HG03196 (cell line): ENCODE measurements around the gene ANKS1B.

Source experiments
- ATAC-seq: cut with Tn5 transposase; IDR thresholded peaks from one replicate; pipeline ENCODE4 v1.9.1; 2021; ENCODE audit not compliant: unreplicated experiment

Gene ANKS1B

DNA sequence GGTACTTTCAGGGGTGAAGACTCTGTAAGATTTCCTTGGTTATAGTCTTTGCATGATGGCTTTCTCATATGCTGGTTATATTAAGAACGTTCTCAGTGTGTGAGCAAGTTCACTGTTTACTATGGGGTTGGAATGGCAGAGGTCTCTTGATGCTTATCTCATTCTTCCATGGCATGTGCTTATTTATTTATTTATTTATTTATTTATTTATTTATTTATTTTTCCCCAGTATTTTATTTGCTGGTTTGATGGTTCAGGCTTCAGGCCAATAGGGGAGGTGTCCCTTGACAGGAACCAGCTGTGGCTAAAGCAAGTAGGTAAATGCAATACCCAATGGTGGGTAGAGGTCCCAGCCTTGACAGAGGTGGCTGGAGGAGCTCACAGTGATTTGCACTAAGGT, 498.5 kb downstream of the ANKS1B start:
- ATAC-seq = no peak

DNA sequence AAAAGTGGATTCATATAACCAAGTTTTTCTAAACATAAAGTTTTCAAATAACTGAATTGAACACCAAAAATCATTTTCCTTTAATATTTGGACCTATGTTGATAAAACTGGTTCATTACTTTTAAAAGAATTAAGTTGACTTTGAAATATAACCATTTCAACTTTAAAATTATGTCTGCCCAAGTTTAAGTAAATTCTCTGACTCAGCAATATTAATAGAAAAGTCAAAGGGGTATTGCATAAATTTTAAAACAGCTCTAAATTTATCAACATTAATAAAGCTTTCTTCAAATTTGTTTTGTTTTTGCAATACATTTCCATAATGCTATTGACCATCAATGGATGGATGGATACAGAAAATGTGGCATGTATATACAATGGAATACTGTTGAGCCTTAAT, 505.6 kb downstream of the ANKS1B start:
- no peak for ATAC-seq

DNA sequence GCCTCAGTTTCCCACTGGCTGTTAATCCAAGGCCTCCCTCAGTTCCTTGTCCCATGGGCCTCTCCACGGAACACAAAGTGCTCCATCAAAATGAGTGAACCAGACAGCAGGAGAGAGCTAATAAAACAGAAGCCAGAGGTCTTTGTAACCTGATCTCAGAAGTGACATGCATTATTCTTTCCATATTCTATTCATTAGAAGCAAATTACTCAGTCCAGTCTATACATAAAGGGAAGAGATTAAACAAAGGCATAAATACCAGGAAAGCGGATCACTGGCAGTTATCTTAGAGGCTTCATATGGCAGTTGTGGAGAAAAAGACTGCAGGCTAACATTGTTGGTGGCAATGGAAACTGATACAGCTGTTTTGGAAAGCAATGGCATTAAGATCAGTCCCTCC, 507.8 kb downstream of the ANKS1B start:
- ATAC-seq = no peak

DNA sequence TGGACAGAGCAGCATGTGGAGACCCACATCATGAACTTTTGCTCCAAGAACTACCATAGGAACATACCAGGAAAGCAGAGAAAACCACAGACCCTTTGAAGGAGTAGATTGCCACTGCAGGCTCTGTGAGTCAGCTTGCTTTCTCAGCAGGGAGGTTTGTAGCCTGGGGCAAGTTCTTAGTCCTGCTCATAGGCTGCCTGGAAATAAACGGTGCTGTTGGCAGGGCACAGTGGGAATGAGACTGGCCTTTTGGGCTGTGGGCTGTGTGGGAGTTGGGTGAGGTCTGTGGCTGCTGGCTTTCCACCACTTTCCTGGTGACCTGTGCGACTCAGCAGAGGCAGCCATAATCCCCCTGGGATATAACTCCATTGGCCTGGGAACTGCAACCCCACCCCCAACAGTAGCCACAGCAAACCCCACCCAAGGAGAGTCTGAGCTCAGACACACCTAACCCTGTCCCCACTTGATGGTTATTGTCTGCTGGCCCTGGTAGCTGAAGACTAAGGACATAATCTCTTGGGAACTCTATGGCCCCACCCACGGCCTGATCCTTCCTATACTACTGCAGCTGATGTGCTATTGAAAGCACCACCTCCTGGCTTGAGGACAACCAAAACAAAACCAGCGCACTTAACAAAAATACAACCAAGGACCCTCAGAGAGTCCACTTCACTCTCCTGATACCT, 529.2 kb downstream of the ANKS1B start:
- ATAC-seq = no peak

DNA sequence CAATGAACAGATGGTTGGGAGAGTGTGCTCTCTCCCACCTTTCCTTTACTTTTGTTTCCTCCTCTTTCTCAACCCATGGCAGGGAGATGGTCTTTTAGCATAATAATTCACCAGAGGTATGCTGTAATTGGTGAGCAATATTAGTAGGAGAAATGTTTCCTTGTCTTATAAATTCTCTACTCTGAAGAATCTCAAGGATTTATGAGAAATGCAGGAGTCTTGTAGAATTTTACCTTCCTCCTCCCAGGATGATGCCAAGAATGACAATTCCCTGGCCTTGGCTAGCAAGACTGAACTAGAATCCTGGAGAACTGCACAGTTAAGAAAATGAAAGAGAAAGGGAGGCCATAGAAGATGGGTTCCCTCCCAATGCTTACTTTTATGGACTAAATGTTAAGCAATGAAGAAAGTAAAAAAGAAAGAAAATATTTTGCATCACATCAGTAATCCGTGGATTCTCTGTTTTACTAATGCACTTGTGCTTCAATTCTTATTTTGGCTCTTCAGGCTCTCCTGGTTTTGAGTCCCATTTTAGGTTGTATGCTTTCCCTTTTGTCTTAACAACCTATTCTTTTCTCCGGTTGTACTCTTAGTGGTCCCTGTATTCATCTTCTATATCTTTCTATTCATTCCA, 530.1 kb downstream of the ANKS1B start:
- ATAC-seq = peak; percentile 7

DNA sequence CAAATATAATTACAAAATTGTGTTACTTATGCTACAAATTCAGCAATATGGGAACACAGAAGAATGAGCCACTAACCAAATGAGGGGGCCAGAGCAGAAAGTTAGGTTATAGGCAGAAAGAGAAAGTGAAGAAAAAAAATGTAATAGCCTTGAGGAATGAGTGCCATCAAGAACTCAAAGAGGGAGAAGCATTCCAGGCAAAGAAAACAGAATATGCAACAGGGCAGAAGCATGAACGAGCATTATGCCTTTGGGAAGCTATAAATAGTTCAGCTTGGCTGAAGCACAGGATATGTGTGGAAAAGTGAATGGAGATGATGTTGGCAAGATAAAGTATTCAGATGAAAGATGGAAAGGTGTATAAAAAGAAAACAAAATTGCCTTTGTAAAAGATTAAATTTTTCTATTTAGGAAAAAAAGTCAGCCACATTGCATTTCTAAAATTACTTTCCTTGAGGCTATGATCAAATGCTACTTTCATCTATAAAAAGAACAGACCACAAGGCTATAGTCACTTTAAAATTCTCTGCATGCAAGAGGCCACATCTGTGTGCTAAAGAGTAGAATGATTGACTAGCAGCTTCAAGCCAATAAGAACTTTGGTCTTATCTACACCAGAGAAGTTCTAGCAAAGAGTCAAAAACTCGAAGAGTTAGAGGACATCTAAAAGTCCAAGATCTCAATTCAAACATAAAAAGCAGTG, 530.7 kb downstream of the ANKS1B start:
- peak; percentile 62 for ATAC-seq

DNA sequence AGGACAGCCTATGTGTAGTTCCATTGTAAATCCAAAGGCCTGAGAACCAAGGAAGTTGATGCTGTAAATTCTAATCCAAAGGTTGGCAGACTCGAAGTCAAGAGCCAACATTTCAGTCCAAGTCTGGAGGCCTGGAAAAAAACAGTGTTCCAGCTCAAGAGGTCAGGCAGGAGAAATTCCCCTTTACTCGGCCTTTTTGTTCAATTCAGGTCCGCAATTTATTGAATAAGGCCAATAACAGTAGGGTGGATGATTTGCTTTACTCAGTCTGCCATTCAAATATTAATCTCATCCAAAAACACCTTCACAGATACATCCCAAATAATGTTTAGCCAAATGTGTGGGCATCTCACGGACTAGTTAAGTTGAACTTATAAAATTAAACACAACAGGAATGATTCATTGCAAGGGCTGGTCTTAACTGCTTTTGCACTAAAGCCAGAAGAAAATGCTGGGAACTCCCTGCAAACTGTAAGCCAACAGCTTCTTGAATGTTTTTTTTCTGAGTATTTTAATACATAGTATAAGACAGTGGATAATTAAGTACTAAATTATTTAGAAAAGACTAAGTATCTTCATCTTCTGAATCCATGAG, 534.6 kb downstream of the ANKS1B start:
- ATAC-seq = no peak

DNA sequence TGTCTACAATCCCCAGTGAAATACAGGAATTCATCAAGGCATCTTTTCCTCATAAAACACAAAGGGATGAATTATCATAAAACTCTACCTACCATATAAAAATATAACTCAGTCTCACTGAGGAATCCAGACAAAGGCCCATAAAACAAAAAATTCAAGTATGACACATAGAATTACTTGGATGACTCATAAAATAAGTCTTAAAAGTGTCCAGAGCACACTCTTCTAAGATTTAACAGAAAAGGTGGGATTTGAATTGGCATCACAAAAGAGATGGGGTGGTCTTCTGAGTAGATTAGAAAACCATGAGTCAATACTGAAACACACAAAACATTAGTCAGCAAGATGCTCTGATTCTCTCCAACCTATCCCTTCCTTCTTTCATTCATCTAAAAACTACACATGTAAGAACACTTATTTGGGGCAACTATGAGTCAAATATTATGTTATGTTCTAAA, 539.8 kb downstream of the ANKS1B start:
- peak; percentile 72 for ATAC-seq

DNA sequence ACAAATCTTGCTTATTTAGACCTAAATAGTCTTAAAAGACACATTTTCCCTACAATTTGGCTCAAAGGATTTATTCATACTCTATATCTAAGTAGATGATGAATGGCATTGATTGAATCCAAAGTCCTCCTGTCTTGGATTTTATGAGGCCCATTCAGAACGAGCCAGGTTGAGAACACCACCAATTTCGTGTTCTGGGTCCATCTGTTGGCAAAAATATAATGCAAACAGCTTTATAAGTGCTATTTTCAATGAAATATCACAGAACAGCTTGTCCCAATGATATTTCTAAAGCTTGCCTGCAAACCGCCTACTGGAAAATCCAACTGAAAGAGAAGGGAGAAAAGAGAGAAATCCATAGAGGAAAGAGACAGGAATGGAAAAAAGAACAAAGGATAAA, 542.0 kb downstream of the ANKS1B start:
- ATAC-seq = no peak

DNA sequence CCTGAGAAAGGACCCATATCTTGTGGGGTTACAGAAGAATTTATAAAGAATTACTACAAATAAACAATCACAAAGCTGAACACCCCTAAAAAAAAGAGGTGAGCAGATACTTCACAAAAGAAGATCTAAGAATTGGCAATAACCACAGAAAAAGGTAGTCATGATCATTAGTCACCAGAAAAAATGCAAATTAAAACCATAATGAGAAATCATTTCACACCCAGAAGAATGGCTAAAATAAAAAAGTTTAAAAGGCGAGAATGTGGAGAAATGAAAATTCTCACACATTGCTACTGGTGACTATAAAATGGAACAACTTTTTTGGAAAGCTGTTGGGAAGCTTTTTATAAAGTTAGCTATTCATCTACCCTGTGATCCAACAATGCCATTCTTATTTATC, 545.3 kb downstream of the ANKS1B start:
- ATAC-seq = no peak

DNA sequence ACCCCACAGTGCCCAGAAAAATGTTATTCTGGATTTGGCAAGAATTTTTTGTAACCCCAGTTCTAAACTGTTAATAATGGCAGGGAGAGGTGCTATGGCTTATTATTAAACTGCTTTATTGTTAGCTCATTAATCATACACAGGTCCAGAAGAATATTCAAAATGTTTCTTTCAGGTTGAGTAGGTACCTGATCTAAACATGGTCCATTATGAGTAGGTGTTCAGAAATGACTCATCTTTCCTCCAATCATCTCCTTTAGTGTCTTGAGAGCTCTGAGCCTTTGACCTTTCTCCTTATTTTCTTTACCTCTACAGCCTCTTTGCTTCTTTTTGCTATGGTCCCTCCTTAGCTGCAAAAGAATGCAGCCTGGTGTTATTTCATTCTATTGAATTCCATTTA, 548.2 kb downstream of the ANKS1B start:
- peak; percentile 98 for ATAC-seq

DNA sequence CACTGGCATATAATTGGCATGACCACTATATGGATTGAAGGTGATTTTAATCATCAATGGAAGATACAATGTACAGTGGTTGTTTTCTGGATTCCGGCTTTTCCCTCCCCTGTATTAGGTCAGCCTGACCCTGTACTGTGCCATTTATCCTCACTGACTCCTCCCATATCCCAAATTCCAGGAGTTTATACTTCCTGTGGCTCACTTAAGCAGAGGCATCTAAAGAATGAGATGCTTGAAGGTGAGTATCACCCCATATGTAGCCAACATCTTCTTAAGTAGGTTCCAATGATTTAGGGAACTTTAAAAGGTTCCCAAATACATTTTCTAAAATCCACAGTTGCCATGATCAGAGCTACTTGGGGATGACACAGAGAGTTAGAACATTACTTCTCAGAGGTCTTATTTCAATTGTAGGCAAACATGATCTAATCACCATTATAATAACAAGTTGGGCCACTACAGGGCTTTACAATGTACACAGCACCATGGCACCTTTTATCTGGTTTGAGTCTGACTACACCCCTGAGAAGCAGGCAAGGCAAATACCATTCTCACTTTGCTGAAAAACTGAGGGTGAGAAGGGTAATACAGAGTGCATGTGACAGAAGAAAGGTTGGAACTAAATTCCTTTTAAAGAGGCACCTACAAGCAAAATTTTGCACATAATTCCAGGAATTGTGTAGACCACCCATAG, 549.5 kb downstream of the ANKS1B start:
- ATAC-seq = no peak

DNA sequence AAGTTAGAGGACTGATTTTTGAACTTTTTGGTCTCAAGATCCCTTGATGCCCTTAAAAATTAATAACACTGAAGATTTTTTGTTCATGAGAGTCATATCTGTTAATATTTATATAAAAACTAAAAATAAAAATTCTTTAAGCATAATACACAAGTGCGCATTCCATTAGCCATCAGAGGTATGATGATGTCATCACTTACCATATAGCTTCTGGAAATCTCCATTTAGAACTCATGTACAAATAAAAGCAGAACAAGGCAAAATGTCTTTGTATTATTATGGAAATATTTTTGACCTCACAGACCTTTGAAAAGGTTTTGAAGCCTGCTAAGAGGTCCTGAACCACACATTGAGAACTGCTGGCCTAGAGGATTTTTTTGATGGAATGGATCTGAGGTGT, 551.6 kb downstream of the ANKS1B start:
- ATAC-seq = no peak

DNA sequence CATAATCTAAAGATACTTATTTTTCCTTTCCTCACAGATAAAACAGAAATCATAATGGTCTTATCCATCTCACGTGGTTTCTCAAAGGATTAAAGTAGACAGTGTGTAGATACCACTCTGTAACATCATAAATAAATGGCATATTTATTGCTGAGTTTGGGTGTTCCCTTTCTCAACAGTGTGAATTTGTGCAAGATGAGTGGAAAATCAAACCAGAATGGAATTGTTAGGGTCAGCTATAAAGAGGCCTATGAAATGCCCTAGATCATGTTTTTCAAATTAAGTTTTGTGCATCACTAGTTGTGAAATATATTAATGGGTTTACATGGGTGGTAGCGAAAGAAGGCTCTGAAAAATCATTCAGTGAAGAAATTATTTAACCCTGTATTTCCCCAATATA, 553.5 kb downstream of the ANKS1B start:
- ATAC-seq = no peak

DNA sequence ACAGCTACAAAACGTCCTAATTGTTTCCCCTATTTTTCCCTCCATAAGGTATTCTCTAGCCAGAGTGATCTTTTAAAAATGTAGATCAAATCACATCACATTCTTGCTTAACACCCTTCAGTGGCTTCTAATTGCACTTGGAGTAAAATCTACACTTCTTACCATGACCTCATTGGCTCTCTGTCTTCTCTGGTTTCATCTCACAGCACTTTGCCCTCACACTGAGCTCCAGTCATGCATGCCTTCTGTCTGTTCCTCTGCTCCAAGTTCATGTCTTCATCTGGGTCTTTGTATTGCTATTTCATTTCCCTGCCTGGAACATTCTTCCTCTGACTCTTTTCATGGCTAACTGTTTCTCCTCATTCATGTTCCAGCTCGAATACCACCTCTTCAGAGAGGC, 557.6 kb downstream of the ANKS1B start:
- ATAC-seq = no peak

DNA sequence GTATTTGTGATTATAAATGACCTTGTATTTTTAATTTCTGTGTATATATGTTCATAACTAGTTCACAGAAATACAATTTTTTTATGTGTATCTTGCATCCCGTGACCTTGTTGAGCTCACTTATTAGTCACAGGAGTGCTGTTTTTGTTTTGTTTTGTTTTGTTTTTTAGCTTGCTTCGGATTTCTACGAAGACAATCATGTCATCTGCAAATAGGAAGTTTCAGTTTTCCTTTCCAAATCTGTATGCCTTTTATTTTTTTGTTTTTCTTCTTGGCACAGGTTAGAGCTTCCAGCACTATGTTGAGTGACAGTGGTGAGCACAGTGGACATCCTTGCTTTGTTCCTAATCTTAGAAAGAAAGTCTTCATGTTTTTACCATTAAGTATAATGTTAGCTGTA, 566.4 kb downstream of the ANKS1B start:
- ATAC-seq = no peak

DNA sequence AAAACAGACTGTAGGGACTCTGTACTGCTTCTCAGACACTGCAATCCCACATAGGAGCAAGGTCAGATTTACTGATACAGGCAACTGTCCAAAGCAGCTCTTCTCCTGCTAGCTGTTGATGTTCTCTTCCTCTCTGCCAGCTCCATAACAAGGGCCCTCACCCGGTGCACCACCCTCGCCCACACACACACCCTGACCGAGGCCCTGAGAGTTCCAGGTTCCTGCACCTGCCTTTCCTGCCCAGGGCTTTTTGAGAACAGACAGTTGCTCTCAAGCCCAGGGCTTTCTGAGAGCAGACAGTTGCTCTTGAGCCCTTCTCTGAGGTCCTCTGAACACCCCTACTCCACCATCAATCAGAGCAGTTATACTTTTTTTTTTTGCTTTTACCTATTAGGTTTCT, 571.0 kb downstream of the ANKS1B start:
- ATAC-seq = no peak

DNA sequence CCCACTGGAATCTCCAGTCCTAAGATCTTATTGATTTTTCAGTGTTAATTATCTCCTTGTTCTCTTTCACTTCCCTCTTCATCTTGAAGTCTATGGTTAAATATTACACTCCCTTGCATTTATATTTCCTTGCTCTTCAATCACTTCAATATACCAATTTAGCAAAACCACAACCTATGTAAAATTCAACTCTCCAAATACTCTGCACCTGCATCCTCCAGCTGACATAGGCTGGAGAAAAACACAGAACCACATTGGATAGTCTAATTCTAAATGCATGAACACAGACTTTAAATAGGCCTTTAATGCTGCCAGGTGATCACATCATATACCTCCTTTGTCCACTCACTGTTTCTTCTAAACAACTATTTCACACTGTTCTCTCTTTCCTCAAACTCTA, 591.0 kb downstream of the ANKS1B start:
- peak; percentile 79 for ATAC-seq

DNA sequence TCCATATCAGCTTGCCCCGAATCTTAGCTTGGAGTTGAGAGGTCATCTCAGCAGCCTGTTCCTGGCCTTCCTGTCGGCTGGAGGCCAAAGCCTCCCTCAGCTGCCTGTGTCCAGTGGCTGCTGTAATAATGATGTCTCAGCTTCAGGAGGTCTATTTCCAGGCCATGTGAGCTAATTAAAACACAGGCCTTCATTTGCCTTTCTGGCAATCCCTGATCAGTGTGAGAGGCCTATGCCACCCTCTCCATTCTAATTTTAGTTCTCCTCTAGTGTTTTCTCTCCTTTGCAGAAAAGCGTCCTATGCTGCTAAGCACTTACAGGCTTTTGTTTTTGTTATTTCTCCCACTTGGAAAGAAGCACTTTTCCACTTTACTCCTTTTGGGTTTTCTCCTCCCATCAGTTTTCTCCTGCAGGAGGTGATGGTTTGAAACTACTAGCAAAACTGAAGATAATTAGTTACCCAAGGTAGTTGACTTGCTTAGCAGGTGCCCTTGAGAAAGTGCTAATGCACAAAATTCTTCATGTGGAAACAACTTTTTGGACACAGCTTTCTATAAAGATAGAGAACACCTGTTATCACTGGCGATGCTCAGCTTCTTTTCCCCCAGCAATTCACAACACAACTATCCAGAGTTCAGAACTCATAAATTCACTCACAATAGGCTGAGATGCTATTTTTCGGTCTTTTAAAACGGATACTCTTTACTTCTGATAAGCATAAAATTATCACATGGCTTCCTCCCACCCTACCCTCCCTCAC, 592.5 kb downstream of the ANKS1B start:
- ATAC-seq = no peak

DNA sequence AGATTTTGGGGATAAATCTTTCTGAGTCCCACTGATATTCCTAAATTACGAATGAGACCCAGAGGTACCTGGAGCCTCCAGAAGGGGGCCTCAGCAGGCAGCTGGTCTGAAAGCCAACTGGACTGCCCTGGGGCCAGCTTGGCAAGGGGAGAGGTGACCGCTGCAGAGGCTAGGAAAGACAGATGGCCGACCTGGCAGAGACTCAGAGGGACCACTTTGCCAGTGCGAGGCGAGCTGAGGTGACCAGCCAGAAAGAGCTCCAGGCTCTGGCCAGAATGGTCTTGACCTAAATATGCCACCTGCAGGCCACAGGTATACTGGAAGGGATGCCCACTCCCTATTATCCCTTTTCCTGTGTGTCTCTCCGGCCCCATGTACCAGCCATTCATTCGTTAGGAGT, 594.0 kb downstream of the ANKS1B start:
- no peak for ATAC-seq

DNA sequence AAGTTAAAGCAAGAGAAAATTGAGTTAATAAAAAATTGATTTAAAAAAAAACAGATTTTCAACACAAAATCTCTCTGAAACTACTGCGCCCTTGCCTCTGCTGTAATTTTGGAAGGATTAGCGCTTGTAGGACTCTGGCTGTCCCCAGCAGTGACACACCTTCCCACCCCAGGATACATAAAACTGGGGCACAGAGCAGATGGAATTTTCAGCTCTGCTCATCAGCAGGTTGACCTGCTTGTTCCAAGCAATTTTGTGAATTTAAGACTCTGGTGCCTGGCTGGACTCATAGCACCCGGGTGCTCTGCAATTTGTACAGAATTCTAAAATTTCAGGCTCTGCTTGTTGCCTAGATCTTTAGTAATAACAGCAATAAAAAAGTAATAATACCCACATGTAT, 595.0 kb downstream of the ANKS1B start:
- no peak for ATAC-seq
